ENCODE measurements around the gene DBP.

GRCh38 chr19:48673436-48674100 lies 36.4 kb upstream of the DBP start:
- TF ChIP-seq EZH2phosphoT487 (IDR thresholded peaks at IDR 0.05; ENCODE audit: insufficient read depth, low read depth) (no peak), EZH2 (IDR thresholded peaks at IDR 0.05; ENCODE audit: insufficient read depth, poor library complexity, severe bottlenecking) (no peak)

Measured in GM23248 (cell line).